Measurements from ENCODE around the gene DVL3. TPM values are rescaled to one million over a fixed set of nuclear protein-coding genes. Genes with fewer than 3 reads are reported as not detected.
A peak's percentile ranks its signal among the peaks of the same experiment; 100 is the strongest.

DVL3 gene
- total RNA-seq, 4 donors from 2014 or later = 54.1 to 174 (median 65.7) TPM

DNA sequence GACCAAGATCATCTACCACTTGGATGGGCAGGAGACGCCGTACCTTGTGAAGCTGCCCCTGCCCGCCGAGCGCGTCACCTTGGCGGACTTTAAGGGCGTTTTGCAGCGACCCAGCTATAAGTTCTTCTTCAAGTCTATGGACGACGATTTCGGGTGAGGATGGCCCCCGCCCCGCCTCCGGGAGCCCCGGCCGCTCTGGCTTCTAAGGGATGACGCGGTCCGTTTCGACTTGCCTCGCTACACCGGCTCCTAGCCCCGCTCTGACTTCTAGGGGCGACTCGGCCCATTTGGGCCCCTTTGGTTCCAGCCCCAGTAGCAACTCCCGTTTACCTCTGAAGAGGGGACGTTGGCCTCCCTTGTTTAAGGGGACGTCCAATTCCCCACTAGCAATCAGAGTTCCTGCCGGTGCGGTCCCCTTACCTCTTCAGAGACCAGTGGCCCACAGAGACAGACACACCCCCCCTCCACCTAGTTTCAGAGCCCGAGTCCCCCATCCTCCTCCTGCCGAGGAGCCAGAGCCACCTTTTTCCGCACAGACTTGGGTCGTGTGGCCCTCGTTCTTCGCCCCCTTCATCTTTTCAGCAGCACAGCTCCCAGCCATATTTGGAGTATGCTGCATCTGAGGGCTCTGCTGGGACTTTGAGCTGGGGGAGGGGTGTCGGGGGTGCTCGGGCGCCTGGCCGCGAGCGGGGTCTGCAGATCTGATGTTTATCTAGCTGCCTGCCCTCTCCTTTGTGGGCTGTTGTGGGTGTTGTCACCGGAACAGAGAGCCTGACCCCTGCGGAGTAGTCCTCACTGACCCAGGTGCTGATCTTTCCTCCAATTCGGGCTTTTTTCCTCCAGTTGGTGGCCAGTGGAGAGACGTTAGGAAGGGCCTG, 706 bp downstream of the DVL3 start:
- Histone ChIP-seq H3K27me3 (no peaks in the 10 kb centered on the region), H3K4me1 (peaks cover 19 to 51% (median 34%) of the 10 kb centered on the region in 4 donors), H3K27ac (peak overlapping the region; percentile 91 to 98 (median 93)), H3K4me3 (peak overlapping the region; percentile 58 to 93 (median 88)), H3K9me3 (no peaks in the 10 kb centered on the region), H3K36me3 (no peaks in the 10 kb centered on the region)
- intact Hi-C loops (cut with DNase I; ENCODE audit: low total_unique reads) (no loop called here), in situ Hi-C loops (cut with MboI; ENCODE audit: low pct_ligation_motif_present in 1 of 4, low pct_unique_long_range_greater_than_20kb in 1 of 4, low sequenced_read_pairs in 3 of 4) (no loop called here)
- WGBS, 2 donors (ENCODE audit: low coverage in 1 of 2) = 0% methylated on average over 44 of the region's 47 CpGs; no CpG with 5 or more reads in 1 of the 2 donors
- no peak for TF ChIP-seq POLR2A (IDR thresholded peaks at IDR 0.05)
- TF ChIP-seq POLR2AphosphoS5 (IDR thresholded peaks at IDR 0.05) = no peak
- no peak for TF ChIP-seq EP300 (IDR thresholded peaks at IDR 0.05; ENCODE audit: low read depth)
- TF ChIP-seq, protein P1, sequence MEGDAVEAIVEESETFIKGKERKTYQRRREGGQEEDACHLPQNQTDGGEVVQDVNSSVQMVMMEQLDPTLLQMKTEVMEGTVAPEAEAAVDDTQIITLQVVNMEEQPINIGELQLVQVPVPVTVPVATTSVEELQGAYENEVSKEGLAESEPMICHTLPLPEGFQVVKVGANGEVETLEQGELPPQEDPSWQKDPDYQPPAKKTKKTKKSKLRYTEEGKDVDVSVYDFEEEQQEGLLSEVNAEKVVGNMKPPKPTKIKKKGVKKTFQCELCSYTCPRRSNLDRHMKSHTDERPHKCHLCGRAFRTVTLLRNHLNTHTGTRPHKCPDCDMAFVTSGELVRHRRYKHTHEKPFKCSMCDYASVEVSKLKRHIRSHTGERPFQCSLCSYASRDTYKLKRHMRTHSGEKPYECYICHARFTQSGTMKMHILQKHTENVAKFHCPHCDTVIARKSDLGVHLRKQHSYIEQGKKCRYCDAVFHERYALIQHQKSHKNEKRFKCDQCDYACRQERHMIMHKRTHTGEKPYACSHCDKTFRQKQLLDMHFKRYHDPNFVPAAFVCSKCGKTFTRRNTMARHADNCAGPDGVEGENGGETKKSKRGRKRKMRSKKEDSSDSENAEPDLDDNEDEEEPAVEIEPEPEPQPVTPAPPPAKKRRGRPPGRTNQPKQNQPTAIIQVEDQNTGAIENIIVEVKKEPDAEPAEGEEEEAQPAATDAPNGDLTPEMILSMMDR (IDR thresholded peaks at IDR 0.05) = no peak
- DNase-seq = peak; percentile 49

DNA sequence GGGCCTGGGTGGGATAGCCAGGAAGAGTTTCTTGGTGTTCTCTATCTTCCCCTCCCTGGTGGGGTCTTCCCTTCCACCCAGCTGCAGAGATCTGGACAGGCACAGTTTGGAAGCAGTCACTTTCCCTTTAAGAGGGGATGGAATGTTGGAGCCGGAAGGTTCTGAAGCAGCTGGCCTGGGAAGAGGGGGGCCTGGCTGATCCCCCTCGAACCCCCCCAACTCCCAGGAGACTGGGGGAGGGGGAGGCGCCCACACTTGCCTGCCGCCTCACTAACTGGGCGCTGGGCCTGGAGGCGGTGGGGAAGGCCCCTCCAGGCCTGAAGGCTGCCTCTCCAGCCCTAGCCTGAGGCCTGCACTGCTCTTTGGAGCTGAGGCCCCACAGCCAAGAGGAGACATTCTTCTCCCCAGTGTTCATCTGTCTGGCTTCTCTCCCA, 1.4 kb downstream of the DVL3 start:
- intact Hi-C loops (cut with DNase I; ENCODE audit: low total_unique reads) (no loop called here), in situ Hi-C loops (cut with MboI; ENCODE audit: low pct_ligation_motif_present in 1 of 4, low pct_unique_long_range_greater_than_20kb in 1 of 4, low sequenced_read_pairs in 3 of 4) (no loop called here)
- peak; percentile 46 for DNase-seq
- Histone ChIP-seq H3K27ac (peak overlapping the region; percentile 91 to 98 (median 93)), H3K9me3 (no peaks in the 10 kb centered on the region), H3K36me3 (no peaks in the 10 kb centered on the region), H3K27me3 (no peaks in the 10 kb centered on the region), H3K4me3 (peak overlapping the region; percentile 58 to 93 (median 88)), H3K4me1 (peaks cover 20 to 54% (median 34%) of the 10 kb centered on the region in 4 donors)
- 0% methylated on average over 6 of the region's 6 CpGs; no CpG with 5 or more reads in 1 of the 2 donors for WGBS, 2 donors (ENCODE audit: low coverage in 1 of 2)
- TF ChIP-seq, protein P1 (IDR thresholded peaks at IDR 0.05) = no peak
- TF ChIP-seq POLR2AphosphoS5 (IDR thresholded peaks at IDR 0.05) = no peak

DNA sequence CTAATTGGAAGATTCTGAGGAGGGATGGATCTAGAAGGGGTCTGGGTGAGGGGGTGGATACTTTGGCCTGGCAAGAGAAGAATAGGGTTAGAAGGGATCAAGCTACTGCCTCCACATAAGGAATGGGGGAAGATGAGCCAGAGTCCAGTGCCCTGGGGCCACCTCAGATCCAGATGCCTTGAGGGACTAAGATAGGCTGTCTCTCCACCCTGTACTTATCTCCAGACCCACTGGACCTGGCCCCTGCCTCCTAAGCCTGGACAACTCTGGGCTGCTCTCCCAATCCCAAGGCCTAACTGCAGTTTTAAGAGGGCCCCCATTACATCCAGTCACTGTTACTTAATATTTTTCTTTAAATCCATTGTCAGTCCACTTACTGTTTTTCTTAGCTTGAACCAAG, 2.0 kb downstream of the DVL3 start:
- no peak for TF ChIP-seq POLR2A (IDR thresholded peaks at IDR 0.05)
- no peak for TF ChIP-seq POLR2AphosphoS5 (IDR thresholded peaks at IDR 0.05)
- TF ChIP-seq, protein P1 (IDR thresholded peaks at IDR 0.05) = no peak
- no peak for TF ChIP-seq EP300 (IDR thresholded peaks at IDR 0.05; ENCODE audit: low read depth)
- Histone ChIP-seq H3K36me3 (no peaks in the 10 kb centered on the region), H3K4me1 (peaks cover 20 to 61% (median 37%) of the 10 kb centered on the region in 4 donors), H3K27ac (peak overlapping the region; percentile 91 to 98 (median 93)), H3K27me3 (no peaks in the 10 kb centered on the region), H3K4me3 (peak overlapping the region; percentile 58 to 93 (median 88)), H3K9me3 (no peaks in the 10 kb centered on the region)
- in situ Hi-C loops (cut with MboI; ENCODE audit: low pct_ligation_motif_present in 1 of 4, low pct_unique_long_range_greater_than_20kb in 1 of 4, low sequenced_read_pairs in 3 of 4) = no loop called here
- intact Hi-C loops (cut with DNase I; ENCODE audit: low total_unique reads) = no loop called here
- DNase-seq = no peak

DNA sequence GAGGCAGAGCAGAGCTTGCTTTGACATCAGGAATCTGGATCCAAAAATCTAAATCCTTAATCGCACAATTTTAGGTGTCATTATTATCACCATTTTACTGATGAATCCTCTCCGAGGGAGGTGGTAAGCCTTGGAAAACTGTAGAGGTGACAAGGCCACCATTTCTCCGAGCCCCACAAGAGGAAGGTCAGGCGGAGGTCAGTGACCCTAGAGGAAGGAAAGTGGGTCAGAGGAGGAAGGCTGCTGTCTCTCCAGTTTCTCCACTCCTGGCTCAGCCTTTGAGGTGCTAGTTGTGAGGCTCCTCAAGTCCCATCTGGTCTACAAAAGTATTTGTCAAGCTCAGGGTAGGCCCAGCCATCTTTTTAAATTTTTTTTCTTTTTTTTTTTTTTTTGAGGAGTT, 3.2 kb downstream of the DVL3 start:
- H3K27me3 ChIP-seq = no peaks in the 10 kb centered on the region
- intact Hi-C loops (cut with DNase I; ENCODE audit: low total_unique reads) = no loop called here
- no peak for TF ChIP-seq POLR2A (IDR thresholded peaks at IDR 0.05)
- TF ChIP-seq EP300 (IDR thresholded peaks at IDR 0.05; ENCODE audit: low read depth) = no peak
- TF ChIP-seq POLR2AphosphoS5 (IDR thresholded peaks at IDR 0.05) = no peak
- TF ChIP-seq, protein P1 (IDR thresholded peaks at IDR 0.05) = no peak
- in situ Hi-C loops (cut with MboI; ENCODE audit: low pct_ligation_motif_present in 1 of 4, low pct_unique_long_range_greater_than_20kb in 1 of 4, low sequenced_read_pairs in 3 of 4) = no loop called here
- peaks cover 20 to 58% (median 37%) of the 10 kb centered on the region in 4 donors for H3K4me1 ChIP-seq
- H3K4me3 ChIP-seq = no peak overlapping the region
- H3K27ac ChIP-seq = peak overlapping the region; percentile 33 to 98 (median 92)
- no peaks in the 10 kb centered on the region for H3K36me3 ChIP-seq
- 75 to 82% methylated on average over 4 of the region's 4 CpGs for WGBS, 2 donors (ENCODE audit: low coverage in 1 of 2)
- H3K9me3 ChIP-seq = no peaks in the 10 kb centered on the region
- no peak for DNase-seq
